HG02642 (cell line): Measurements from ENCODE around the gene TUBGCP4.

Experiments used
- ATAC-seq: cut with Tn5 transposase; IDR thresholded peaks from one replicate; pipeline ENCODE4 v1.9.1; 2021; ENCODE audit warnings: mild to moderate bottlenecking; ENCODE audit not compliant: unreplicated experiment, poor library complexity

TUBGCP4 gene

GRCh38 chr15:43449981-43450380, 79.1 kb downstream of the TUBGCP4 start:
- no peak for ATAC-seq
